Panc1 (cell line): ENCODE measurements around the gene GCN1.

ENCODE experiments used
- POLR2AphosphoS5 ChIP-seq: IDR thresholded peaks from 2 replicates; pipeline ENCODE4 v1.6.1; 2012; ENCODE audit warnings: mild to moderate bottlenecking, low read depth, low read length, moderate library complexity
- SIN3A ChIP-seq: IDR thresholded peaks from 2 replicates; pipeline ENCODE4 v1.6.1; 2012; ENCODE audit warnings: low read depth, mild to moderate bottlenecking, low read length, moderate library complexity, borderline replicate concordance; ENCODE audit not compliant: insufficient read depth
- TF ChIP-seq, protein P1 (sequence below): fragments of 450-650 bp; IDR thresholded peaks from 2 replicates; pipeline ENCODE4 v1.5.1; 2017; ENCODE audit warnings: mild to moderate bottlenecking
- TF ChIP-seq, protein P2 (sequence below), 2 experiments: IDR thresholded peaks; 2 replicates each; pipeline ENCODE4 v1.6.1; 2011 to 2012; ENCODE audit warnings: low read depth in 2 of 2, control low read depth in 1 of 2, low read length in 1 of 2, mild to moderate bottlenecking in 1 of 2, moderate library complexity in 1 of 2; ENCODE audit not compliant: insufficient read depth in 1 of 2

DNA sequence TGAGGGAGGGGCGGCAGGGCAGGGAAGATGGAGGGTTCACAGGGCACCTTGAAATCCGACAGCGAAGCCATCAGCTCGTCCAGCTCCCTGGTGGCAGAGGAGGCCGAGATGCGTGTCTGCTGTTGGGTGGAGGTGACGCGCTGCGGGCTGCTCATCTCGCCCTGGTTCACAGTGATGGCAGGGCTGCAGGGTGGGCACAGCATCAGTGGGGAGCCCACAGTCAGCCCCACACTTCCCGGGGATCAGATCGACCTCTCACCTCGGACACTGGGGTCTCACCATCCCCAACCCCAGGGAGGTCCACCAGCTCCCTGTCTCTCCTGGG lies 27.0 kb upstream of the GCN1 start:
- TF ChIP-seq, protein P1, sequence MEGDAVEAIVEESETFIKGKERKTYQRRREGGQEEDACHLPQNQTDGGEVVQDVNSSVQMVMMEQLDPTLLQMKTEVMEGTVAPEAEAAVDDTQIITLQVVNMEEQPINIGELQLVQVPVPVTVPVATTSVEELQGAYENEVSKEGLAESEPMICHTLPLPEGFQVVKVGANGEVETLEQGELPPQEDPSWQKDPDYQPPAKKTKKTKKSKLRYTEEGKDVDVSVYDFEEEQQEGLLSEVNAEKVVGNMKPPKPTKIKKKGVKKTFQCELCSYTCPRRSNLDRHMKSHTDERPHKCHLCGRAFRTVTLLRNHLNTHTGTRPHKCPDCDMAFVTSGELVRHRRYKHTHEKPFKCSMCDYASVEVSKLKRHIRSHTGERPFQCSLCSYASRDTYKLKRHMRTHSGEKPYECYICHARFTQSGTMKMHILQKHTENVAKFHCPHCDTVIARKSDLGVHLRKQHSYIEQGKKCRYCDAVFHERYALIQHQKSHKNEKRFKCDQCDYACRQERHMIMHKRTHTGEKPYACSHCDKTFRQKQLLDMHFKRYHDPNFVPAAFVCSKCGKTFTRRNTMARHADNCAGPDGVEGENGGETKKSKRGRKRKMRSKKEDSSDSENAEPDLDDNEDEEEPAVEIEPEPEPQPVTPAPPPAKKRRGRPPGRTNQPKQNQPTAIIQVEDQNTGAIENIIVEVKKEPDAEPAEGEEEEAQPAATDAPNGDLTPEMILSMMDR, result no peak
- TF ChIP-seq POLR2AphosphoS5, result no peak
- TF ChIP-seq, protein P2, sequence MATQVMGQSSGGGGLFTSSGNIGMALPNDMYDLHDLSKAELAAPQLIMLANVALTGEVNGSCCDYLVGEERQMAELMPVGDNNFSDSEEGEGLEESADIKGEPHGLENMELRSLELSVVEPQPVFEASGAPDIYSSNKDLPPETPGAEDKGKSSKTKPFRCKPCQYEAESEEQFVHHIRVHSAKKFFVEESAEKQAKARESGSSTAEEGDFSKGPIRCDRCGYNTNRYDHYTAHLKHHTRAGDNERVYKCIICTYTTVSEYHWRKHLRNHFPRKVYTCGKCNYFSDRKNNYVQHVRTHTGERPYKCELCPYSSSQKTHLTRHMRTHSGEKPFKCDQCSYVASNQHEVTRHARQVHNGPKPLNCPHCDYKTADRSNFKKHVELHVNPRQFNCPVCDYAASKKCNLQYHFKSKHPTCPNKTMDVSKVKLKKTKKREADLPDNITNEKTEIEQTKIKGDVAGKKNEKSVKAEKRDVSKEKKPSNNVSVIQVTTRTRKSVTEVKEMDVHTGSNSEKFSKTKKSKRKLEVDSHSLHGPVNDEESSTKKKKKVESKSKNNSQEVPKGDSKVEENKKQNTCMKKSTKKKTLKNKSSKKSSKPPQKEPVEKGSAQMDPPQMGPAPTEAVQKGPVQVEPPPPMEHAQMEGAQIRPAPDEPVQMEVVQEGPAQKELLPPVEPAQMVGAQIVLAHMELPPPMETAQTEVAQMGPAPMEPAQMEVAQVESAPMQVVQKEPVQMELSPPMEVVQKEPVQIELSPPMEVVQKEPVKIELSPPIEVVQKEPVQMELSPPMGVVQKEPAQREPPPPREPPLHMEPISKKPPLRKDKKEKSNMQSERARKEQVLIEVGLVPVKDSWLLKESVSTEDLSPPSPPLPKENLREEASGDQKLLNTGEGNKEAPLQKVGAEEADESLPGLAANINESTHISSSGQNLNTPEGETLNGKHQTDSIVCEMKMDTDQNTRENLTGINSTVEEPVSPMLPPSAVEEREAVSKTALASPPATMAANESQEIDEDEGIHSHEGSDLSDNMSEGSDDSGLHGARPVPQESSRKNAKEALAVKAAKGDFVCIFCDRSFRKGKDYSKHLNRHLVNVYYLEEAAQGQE (IDR thresholded peaks at IDR 0.05; ENCODE audit: insufficient read depth in 1 of 2, low read depth in 2 of 2, low read length in 1 of 2), result no peak
- no peak for TF ChIP-seq SIN3A
